Measurements from ENCODE around the gene MDGA2.

DNA sequence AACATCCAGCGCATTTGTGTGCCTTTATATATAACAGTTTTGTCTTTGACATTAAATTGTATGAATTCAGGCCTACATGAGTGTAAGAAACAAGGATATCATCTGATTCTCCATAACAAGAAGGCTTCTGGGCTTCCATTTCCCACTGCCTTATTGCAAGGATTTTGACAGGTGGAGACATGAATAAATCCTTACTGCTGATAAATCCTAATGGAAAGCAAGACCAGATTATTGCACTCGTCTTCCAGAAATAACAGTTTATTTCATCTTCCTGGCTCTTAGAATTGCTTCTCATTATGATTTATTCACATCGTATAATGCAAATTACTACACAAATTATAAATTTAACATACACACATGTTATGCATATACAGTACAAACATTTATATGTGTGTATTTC is 348.1 kb downstream of the MDGA2 start:
- TF ChIP-seq, protein P1, sequence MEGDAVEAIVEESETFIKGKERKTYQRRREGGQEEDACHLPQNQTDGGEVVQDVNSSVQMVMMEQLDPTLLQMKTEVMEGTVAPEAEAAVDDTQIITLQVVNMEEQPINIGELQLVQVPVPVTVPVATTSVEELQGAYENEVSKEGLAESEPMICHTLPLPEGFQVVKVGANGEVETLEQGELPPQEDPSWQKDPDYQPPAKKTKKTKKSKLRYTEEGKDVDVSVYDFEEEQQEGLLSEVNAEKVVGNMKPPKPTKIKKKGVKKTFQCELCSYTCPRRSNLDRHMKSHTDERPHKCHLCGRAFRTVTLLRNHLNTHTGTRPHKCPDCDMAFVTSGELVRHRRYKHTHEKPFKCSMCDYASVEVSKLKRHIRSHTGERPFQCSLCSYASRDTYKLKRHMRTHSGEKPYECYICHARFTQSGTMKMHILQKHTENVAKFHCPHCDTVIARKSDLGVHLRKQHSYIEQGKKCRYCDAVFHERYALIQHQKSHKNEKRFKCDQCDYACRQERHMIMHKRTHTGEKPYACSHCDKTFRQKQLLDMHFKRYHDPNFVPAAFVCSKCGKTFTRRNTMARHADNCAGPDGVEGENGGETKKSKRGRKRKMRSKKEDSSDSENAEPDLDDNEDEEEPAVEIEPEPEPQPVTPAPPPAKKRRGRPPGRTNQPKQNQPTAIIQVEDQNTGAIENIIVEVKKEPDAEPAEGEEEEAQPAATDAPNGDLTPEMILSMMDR (IDR thresholded peaks at IDR 0.05): no peak
- TF ChIP-seq POLR2A (IDR thresholded peaks at IDR 0.05): no peak

Measured in right lobe of liver (tissue), 4 donors.